Neural cell (in vitro differentiated cells): ENCODE data around the gene FAM20C.
"Not testable (repeated sequence)": the region's sequence is repeated elsewhere in the genome, so short reads cannot be mapped to it uniquely, and the experiment has no call there.

Source experiments
- CTCF ChIP-seq: fragments of 450-650 bp; IDR thresholded peaks from 2 replicates; pipeline ENCODE4 v1.5.1; 2014; ENCODE audit warnings: antibody characterized with exemption, mild to moderate bottlenecking, moderate library complexity; ENCODE audit not compliant: poor library complexity, severe bottlenecking
- EP300 ChIP-seq: fragments of 450-650 bp; conservative IDR thresholded peaks from 2 replicates; pipeline ENCODE4 v1.6.1; 2014; ENCODE audit warnings: antibody characterized with exemption, mild to moderate bottlenecking, moderate library complexity; ENCODE audit not compliant: poor library complexity, severe bottlenecking
- EZH2 ChIP-seq: fragments of 200-600, 300-800 bp; shearing (Covaris generic), sonication (generic); IDR thresholded peaks from 2 replicates; pipeline ENCODE4 v1.6.1; 2014; ENCODE audit warnings: antibody characterized with exemption, low read length, borderline replicate concordance, mild to moderate bottlenecking; ENCODE audit not compliant: insufficient read depth, poor library complexity, severe bottlenecking
- MXI1 ChIP-seq: fragments of 450-650 bp; conservative IDR thresholded peaks from 2 replicates; pipeline ENCODE4 v1.6.1; 2014; ENCODE audit warnings: antibody characterized with exemption, mild to moderate bottlenecking; ENCODE audit not compliant: poor library complexity, severe bottlenecking
- POLR2AphosphoS5 ChIP-seq: IDR thresholded peaks from 2 replicates; pipeline ENCODE4 v1.6.1; 2012
- RAD21 ChIP-seq: fragments of 450-650 bp; conservative IDR thresholded peaks from 2 replicates; pipeline ENCODE4 v1.6.1; 2014; ENCODE audit warnings: antibody characterized with exemption, mild to moderate bottlenecking, moderate library complexity
- REST ChIP-seq: IDR thresholded peaks from 2 replicates; pipeline ENCODE4 v1.6.1; 2012; ENCODE audit warnings: borderline replicate concordance
- SMC3 ChIP-seq: fragments of 450-650 bp; conservative IDR thresholded peaks from 2 replicates; pipeline ENCODE4 v1.6.1; 2014; ENCODE audit warnings: antibody characterized with exemption, mild to moderate bottlenecking, moderate library complexity; ENCODE audit not compliant: poor library complexity
- TAF1 ChIP-seq: IDR thresholded peaks from 2 replicates; pipeline ENCODE4 v1.6.1; 2012; ENCODE audit warnings: low read depth

- not testable (repeated sequence) for TF ChIP-seq RAD21, CTCF, EP300, EZH2, MXI1, TAF1, SMC3, POLR2AphosphoS5, REST
Observed at GRCh38 chr7:297141-297540, 104.8 kb downstream of the FAM20C start.
